HUES6 (cell line): ENCODE measurements around the gene NOC2L.

Experiments used
- H3K27ac ChIP-seq: 2 replicates; pipeline ENCODE4 v1.7.0; 2013; ENCODE audit warnings: low read depth, mild to moderate bottlenecking, low read length, inconsistent platforms
- H3K27me3 ChIP-seq: 2 replicates; pipeline ENCODE4 v1.6.1; 2013; ENCODE audit warnings: low read length; ENCODE audit not compliant: control insufficient read depth, insufficient read depth
- H3K36me3 ChIP-seq: 2 replicates; pipeline ENCODE4 v1.6.1; 2013; ENCODE audit warnings: low read length; ENCODE audit not compliant: control insufficient read depth, insufficient read depth
- H3K4me1 ChIP-seq: 2 replicates; pipeline ENCODE4 v1.6.1; 2013; ENCODE audit warnings: low read length; ENCODE audit not compliant: control insufficient read depth, insufficient read depth
- H3K4me3 ChIP-seq: 2 replicates; pipeline ENCODE4 v1.5.1; 2013; ENCODE audit warnings: low read depth, low read length
- H3K9ac ChIP-seq: one replicate; pipeline ENCODE4 v1.6.1; 2013; ENCODE audit warnings: mild to moderate bottlenecking, low read length
- H3K9me3 ChIP-seq: 2 replicates; pipeline ENCODE4 v1.6.1; 2013; ENCODE audit warnings: low read depth, low read length; ENCODE audit not compliant: control insufficient read depth, insufficient read depth

Gene NOC2L

DNA sequence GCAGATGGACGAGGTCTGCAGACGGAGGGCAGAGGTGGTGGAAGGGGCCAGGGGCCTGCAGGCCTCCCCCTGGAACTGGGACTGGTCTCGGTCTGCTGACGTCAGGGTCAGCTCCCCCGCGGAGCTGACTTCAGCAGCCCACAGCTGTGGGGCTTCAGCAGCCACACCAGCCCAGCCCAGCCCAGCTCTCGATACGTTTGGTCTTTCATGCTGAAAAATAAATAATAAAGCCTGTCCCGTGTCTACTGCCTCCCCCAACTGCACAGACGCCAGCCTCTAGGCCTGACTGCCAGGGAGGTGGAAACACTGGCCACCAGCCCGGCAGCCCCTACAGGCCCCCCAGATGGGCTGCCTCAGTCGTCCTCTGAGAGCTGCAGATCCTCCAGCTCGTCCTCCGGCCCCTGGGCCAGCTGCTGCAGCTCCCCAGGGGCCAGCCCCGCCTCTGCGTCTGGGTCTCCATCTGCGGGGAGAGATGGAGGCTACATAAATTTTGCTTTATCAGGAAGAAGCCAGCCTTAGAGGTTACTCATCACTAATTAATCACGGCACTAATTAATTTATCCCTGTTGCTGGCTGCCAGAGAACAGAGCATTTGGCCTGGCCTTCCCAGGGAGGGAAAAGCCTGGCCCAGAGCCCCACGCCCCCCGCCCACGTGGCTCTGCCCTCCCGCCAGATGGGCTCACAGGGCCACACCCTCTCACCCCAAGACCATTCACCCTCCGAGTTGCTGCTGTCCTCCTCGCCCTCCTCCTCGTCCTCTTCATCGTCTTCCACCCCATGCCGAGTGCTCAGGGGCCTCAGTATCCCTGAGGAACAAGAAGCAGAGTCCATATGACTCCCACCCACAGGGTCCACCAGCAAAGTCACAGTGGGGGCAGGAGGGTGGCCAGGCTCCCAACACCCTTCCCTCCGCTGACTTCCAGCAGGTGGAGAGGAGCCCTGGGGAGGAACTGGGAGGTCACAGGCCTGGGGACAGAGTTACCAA is 14.4 kb downstream of the NOC2L start:
- Histone ChIP-seq H3K4me1 (peaks cover 19% of the 10 kb centered on the region), H3K27me3 (peaks cover 39% of the 10 kb centered on the region), H3K9me3 (no peaks in the 10 kb centered on the region), H3K9ac (no peak overlapping the region), H3K27ac (no peak overlapping the region), H3K4me3 (no peak overlapping the region), H3K36me3 (peaks cover 48% of the 10 kb centered on the region)

DNA sequence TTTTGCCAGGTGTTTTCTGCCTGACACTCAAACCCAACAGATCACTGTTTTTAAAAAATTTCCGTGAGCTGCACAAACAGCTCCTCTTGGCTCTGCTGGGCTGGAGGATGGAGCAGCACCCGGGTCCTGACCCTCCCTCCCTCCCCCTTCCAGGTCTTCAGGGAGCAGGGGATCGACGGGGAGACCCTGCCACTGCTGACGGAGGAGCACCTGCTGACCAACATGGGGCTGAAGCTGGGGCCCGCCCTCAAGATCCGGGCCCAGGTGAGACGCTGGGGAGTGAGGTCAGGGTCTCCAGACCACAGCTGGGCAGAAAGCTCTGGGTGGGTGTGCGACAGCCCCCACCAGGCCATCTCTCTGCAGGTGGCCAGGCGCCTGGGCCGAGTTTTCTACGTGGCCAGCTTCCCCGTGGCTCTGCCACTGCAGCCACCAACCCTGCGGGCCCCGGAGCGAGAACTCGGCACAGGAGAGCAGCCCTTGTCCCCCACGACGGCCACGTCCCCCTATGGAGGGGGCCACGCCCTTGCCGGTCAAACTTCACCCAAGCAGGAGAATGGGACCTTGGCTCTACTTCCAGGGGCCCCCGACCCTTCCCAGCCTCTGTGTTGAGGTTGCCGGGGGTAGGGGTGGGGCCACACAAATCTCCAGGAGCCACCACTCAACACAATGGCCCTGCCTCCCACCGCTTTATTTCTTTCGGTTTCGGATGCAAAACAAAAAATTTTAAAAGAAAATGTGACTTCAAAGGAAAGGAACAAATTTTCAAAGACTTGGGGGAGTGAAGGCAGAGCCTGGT is 15.3 kb downstream of the NOC2L start:
- Histone ChIP-seq H3K4me3 (no peak overlapping the region), H3K36me3 (peaks cover 39% of the 10 kb centered on the region), H3K9me3 (no peaks in the 10 kb centered on the region), H3K9ac (no peak overlapping the region), H3K27me3 (peaks cover 48% of the 10 kb centered on the region), H3K4me1 (peaks cover 26% of the 10 kb centered on the region), H3K27ac (no peak overlapping the region)

DNA sequence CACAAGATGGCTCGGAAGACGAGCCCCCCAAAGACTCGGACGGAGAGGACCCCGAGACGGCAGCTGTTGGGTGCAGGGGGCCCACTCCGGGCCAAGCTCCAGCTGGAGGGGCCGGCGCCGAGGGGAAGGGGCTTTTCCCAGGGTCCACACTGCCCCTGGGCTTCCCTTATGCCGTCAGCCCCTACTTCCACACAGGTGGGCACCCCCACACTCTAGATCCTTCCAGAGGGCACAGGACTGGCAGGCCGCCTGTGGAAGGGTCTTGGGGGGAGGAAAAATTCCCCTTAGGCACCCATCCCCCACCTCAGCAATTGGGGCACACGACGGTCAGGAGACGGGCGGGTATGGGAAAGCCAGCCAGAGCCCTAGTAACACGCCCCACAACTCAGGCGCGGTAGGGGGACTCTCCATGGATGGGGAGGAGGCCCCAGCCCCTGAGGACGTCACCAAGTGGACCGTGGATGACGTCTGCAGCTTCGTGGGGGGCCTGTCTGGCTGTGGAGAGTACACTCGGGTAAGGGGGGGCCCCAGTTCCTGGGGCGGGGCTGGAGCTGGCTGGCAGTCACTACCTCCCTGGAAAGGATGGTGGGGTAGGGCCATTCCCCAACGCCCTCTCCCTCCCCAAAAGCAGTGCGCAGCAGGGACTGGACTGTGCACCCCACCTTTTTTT is 16.1 kb downstream of the NOC2L start:
- Histone ChIP-seq H3K27me3 (peaks cover 55% of the 10 kb centered on the region), H3K36me3 (peaks cover 32% of the 10 kb centered on the region), H3K27ac (no peak overlapping the region), H3K9ac (no peak overlapping the region), H3K9me3 (no peaks in the 10 kb centered on the region), H3K4me3 (peak overlapping the region; percentile 56), H3K4me1 (peaks cover 34% of the 10 kb centered on the region)

DNA sequence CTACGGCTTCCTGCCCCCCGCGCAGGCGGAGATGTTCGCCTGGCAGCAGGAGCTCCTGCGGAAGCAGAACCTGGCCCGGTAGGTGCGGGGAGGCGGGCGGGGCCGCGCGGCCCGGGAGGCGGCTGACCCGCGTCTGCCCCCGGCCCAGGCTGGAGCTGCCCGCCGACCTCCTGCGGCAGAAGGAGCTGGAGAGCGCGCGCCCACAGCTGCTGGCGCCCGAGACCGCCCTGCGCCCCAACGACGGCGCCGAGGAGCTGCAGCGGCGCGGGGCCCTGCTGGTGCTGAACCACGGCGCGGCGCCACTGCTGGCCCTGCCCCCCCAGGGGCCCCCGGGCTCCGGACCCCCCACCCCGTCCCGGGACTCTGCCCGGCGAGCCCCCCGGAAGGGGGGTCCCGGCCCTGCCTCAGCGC is 16.6 kb downstream of the NOC2L start:
- H3K4me1 ChIP-seq, result peaks cover 34% of the 10 kb centered on the region
- peak overlapping the region; percentile 56 for H3K4me3 ChIP-seq
- H3K27me3 ChIP-seq, result peaks cover 61% of the 10 kb centered on the region
- H3K36me3 ChIP-seq, result peaks cover 26% of the 10 kb centered on the region
- no peaks in the 10 kb centered on the region for H3K9me3 ChIP-seq
- no peak overlapping the region for H3K27ac ChIP-seq
- no peak overlapping the region for H3K9ac ChIP-seq

DNA sequence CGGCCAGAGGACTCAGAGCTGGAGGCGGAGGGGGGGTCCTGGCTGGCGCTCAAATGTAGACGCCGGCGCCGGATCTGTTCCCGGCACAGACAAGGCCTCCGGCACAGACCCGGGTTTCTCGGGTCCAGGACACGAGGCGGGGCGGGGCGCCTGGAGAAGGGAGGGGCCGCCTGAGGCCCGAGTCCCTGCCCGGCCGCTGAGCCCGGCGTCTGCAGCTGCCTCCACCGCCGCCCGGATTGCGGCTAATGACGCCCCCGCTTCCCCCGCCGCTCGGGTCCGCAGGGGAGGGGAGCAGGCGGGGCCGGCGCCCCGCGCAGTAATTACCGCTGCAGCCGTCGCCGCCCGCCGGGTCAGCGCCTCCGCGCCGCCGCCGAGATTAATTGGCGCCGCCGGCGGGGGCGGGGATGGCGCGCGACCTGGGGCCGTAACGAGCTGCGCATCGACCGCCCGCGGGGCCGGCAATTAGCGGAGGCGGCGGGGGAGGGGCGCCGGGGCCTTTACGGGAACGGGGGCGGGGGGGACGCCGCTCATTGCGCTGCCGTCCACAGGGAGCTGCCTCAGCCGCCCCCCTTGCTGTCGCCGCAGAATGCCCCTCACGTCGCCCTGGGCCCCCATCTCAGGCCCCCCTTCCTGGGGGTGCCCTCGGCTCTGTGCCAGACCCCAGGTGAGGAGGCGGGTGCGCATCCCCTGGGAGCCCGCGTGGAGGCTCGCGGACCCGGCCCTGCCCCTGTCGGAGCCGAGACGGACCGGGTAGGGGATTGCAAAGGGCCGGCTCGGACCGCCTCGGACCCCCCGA is 17.3 kb downstream of the NOC2L start:
- Histone ChIP-seq H3K36me3 (peaks cover 20% of the 10 kb centered on the region), H3K27ac (no peak overlapping the region), H3K27me3 (peaks cover 68% of the 10 kb centered on the region), H3K4me3 (peak overlapping the region; percentile 56), H3K9ac (peak overlapping the region; percentile 82), H3K4me1 (peaks cover 36% of the 10 kb centered on the region), H3K9me3 (no peaks in the 10 kb centered on the region)

DNA sequence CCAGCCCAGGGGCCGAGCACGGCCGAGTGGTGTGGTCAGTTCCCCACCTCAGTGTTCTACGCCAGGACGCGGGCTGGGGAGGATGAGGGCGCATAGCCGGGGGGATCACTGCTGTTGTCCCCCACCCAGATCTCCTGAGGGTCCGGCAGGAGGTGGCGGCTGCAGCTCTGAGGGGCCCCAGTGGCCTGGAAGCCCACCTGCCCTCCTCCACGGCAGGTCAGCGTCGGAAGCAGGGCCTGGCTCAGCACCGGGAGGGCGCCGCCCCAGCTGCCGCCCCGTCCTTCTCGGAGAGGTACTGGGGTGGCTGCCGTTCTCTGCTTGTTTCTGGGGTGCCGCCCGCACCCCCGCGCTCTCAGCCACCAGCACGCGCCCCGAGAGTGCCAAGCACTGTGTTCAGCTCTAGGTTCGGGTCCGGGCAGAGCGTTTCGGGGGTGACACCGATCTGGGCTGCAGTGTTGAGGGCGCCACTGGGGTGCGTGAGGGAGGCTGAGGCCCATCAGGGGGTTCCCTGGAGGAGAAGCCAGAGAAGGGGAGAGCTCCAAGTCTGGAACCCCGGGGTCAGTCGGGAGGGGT is 18.0 kb downstream of the NOC2L start:
- peaks cover 74% of the 10 kb centered on the region for H3K27me3 ChIP-seq

DNA sequence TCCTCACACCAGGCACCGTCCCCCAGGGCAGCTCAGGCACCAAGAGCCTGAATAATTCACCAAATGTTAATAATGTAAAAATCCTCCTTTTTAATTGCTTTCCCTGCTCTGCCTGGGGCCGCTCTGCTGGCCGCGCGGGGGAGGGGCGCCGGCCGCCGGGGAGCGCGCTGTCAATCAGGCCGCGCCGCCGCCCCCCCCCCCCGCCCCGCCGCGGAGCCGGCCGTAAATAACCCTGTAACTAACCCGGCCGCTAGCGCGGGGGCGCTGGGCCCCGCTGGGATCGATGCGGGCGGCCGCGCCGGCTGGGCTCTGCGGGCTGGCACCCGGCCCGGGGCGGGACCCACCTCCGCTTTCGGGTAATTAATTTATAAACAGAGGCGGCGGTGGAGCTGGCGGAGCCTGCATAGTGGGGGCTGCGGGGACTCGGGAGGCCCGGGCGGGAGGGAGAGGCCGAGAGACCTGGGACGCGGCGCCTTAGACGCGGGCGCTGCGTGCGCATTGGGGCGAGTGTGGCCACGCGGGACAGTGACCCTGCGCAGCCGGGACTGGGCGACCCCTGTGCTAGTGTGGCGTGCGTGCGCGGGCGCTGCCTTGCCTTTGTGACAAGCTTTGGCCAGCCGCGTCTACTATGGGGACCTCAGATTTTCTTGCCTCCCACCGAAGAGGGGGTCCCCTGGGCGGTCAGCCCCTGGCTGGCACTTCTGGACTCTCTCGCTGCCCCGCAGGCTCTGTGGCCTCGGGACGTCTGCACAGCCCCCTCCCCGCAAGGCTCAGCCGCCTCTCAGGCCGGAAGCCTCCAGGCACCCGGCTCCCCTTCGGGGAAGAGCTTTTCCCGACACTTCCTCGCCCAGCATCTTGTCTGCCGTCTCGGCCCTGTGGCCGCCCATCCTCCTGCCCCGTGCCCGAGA is 18.7 kb downstream of the NOC2L start:
- Histone ChIP-seq H3K4me3 (peak overlapping the region; percentile 56), H3K27ac (no peak overlapping the region), H3K4me1 (peaks cover 40% of the 10 kb centered on the region)

More for the DNA sequence above, 18.0 kb downstream of the NOC2L start:
- Histone ChIP-seq H3K27ac (no peak overlapping the region), H3K4me1 (peaks cover 37% of the 10 kb centered on the region), H3K36me3 (peaks cover 13% of the 10 kb centered on the region), H3K9ac (peak overlapping the region; percentile 82), H3K4me3 (peak overlapping the region; percentile 56), H3K9me3 (no peaks in the 10 kb centered on the region)

DNA sequence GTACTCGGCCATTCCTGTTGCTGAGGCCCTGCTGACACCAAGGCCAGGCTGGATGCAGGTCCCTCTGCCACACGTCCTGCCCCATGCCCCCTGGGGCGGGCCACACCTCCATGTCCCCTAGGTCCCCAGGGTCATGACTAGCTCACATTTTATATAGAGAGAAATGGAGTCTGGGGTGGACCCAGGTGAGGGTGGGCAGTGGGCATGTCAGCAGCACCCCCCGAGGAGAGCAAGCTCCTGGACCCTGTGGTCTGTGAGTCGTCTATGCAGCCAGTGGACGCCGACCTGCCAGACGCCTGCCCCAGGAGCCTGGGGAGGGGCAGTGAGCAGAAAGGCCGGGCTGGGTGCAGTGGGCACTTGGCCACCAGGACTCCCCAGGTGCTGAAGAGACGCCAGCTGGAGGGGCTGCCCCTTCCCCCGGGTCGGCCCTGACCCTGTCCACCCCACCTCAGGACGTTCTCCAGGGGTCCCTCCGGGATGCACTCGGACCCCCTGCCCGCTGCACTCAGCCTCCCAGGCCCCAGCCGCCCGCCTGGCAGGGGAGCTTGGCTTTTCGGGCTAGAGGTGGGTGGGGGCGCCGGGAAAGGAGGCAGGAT is 19.4 kb downstream of the NOC2L start:
- H3K4me1 ChIP-seq, result peaks cover 46% of the 10 kb centered on the region
- no peaks in the 10 kb centered on the region for H3K9me3 ChIP-seq
- H3K27ac ChIP-seq, result no peak overlapping the region
- no peak overlapping the region for H3K9ac ChIP-seq
- H3K4me3 ChIP-seq, result peak overlapping the region; percentile 51
- peaks cover 89% of the 10 kb centered on the region for H3K27me3 ChIP-seq
- no peaks in the 10 kb centered on the region for H3K36me3 ChIP-seq

More for the DNA sequence above, 18.7 kb downstream of the NOC2L start:
- no peaks in the 10 kb centered on the region for H3K9me3 ChIP-seq
- H3K36me3 ChIP-seq, result peaks cover 5% of the 10 kb centered on the region
- peak overlapping the region; percentile 82 for H3K9ac ChIP-seq
- H3K27me3 ChIP-seq, result peaks cover 82% of the 10 kb centered on the region
